Endothelial cell of umbilical vein (primary cell): ENCODE data around the gene RSPH1. TPM values are rescaled to one million over a fixed set of nuclear protein-coding genes. Genes with fewer than 3 reads are reported as not detected.

Experiments used
- BruUV-seq: library from RNA; stranded (reverse); fragments of 400-500 nt; replicated peaks from 2 replicates; lab custom pipeline; 2021; lab: Mats Ljungman, UMichigan
- CTCF ChIA-PET: fragments of 300-600, 350-600 bp; sonication (Branson Sonifier 250); formaldehyde crosslinking; loops from one replicate; lab custom pipeline; 2021; ENCODE audit warnings: antibody characterized with exemption, inconsistent platforms; lab: Charles Lee
- POLR2A ChIA-PET: fragments of 300-600, 350-600 bp; sonication (Branson Sonifier 250); formaldehyde crosslinking; loops from one replicate; lab custom pipeline; 2021; ENCODE audit warnings: antibody characterized with exemption, inconsistent platforms; lab: Charles Lee
- DNase-seq: peaks from one replicate; pipeline ENCODE4 v3.0.0-alpha.2; 2011; ENCODE audit warnings: low read depth, low spot score
- FAIRE-seq: peaks from 2 replicates; lab custom pipeline; 2011; peaks lifted over from hg19 to GRCh38; lab: Jason Lieb, UNC
- H2AFZ ChIP-seq: 2 replicates; pipeline ENCODE4 v1.6.0; 2012; ENCODE audit warnings: low read depth, low read length, control low read depth, inconsistent platforms
- H3K27ac ChIP-seq: 2 replicates; pipeline ENCODE4 v1.5.1; 2011; ENCODE audit warnings: low read depth, mild to moderate bottlenecking, control low read depth, low read length, moderate library complexity; ENCODE audit not compliant: insufficient read depth
- H3K27me3 ChIP-seq, 2 experiments: 2 replicates each; pipeline versions ENCODE4 v1.6.0 to v1.6.1; 2011; ENCODE audit warnings: low read length in 2 of 2, mixed read lengths in 1 of 2; ENCODE audit not compliant: control insufficient read depth in 2 of 2, insufficient read depth in 2 of 2
- H3K36me3 ChIP-seq, 2 experiments: 2 replicates in 1 of 2; 3 replicates in 1 of 2; pipeline ENCODE4 v1.5.1; 2011; ENCODE audit warnings: low read length in 2 of 2, mild to moderate bottlenecking in 1 of 2, moderate library complexity in 1 of 2; ENCODE audit not compliant: control insufficient read depth in 2 of 2, insufficient read depth in 2 of 2; ENCODE audit errors: extremely low read depth in 1 of 2
- H3K4me1 ChIP-seq: 3 replicates; pipeline ENCODE4 v1.5.1; 2011; ENCODE audit warnings: mild to moderate bottlenecking, low read length; ENCODE audit not compliant: control insufficient read depth, insufficient read depth; ENCODE audit errors: extremely low read depth
- H3K4me2 ChIP-seq: 2 replicates; pipeline ENCODE4 v1.6.1; 2011; ENCODE audit warnings: low read length, control low read depth, mixed read lengths; ENCODE audit not compliant: insufficient read depth
- H3K4me3 ChIP-seq, 3 experiments: fragments of 200-600 bp in 1 of 3; sonication (generic), shearing (Covaris generic) in 1 of 3; replicated peaks in 1 of 3; 2 replicates each; pipeline ENCODE4 v1.5.1; 2011 to 2016; ENCODE audit warnings: control low read depth in 3 of 3, low read length in 3 of 3, mild to moderate bottlenecking in 2 of 3, inconsistent platforms in 1 of 3, low read depth in 1 of 3, moderate library complexity in 1 of 3; ENCODE audit not compliant: insufficient read depth in 1 of 3
- H3K79me2 ChIP-seq: 2 replicates; pipeline ENCODE4 v1.6.0; 2012; ENCODE audit warnings: low read length, inconsistent platforms; ENCODE audit not compliant: control insufficient read depth, insufficient read depth
- H3K9ac ChIP-seq: replicated peaks from 2 replicates; pipeline ENCODE3; 2011; ENCODE audit warnings: low read length, control low read depth; ENCODE audit not compliant: insufficient read depth; ENCODE audit errors: extremely low read depth
- H3K9me1 ChIP-seq: replicated peaks from 3 replicates; pipeline ENCODE4 v1.6.0; 2011; ENCODE audit warnings: mild to moderate bottlenecking, low read length; ENCODE audit not compliant: control insufficient read depth, insufficient read depth; ENCODE audit errors: extremely low read depth
- H3K9me3 ChIP-seq: replicated peaks from 2 replicates; pipeline ENCODE4 v1.5.1; 2012; ENCODE audit warnings: low read length, inconsistent platforms; ENCODE audit not compliant: control insufficient read depth, insufficient read depth
- H4K20me1 ChIP-seq: replicated peaks from 2 replicates; pipeline ENCODE3; 2011; ENCODE audit warnings: mild to moderate bottlenecking, low read length; ENCODE audit not compliant: control insufficient read depth, insufficient read depth; ENCODE audit errors: extremely low read depth
- CTCF ChIP-seq, 2 donors: IDR thresholded peaks; 1 replicate in 1 of 2; 2 replicates in 1 of 2; pipeline ENCODE4 v1.5.1; 2011; ENCODE audit warnings: low read length in 2 of 2, mild to moderate bottlenecking in 2 of 2, moderate library complexity in 2 of 2, control low read depth in 1 of 2, inconsistent platforms in 1 of 2, low read depth in 1 of 2; ENCODE audit not compliant: insufficient read depth in 1 of 2; ENCODE audit errors: extremely low read depth in 1 of 2
- EZH2 ChIP-seq: IDR thresholded peaks from 2 replicates; pipeline ENCODE4 v1.6.1; 2012; ENCODE audit warnings: borderline replicate concordance, low read depth, mild to moderate bottlenecking, moderate library complexity, low read length, inconsistent platforms; ENCODE audit not compliant: severe bottlenecking
- FOS ChIP-seq: IDR thresholded peaks from 2 replicates; pipeline ENCODE4 v1.6.1; 2011; ENCODE audit warnings: mild to moderate bottlenecking, low read length, moderate library complexity, borderline replicate concordance; ENCODE audit not compliant: insufficient read depth
- GATA2 ChIP-seq: IDR thresholded peaks from 2 replicates; pipeline ENCODE4 v1.7.0; 2011; ENCODE audit warnings: low read depth, mild to moderate bottlenecking, moderate library complexity, mixed read lengths, low read length; ENCODE audit not compliant: insufficient read length, insufficient read depth
- JUN ChIP-seq: IDR thresholded peaks from 2 replicates; pipeline ENCODE4 v1.6.1; 2011; ENCODE audit warnings: borderline replicate concordance, low read depth; ENCODE audit not compliant: insufficient read length, insufficient read depth
- MAX ChIP-seq: IDR thresholded peaks from 2 replicates; pipeline ENCODE4 v1.6.1; 2011; ENCODE audit not compliant: insufficient read depth, insufficient read length
- MYC ChIP-seq: IDR thresholded peaks from one replicate; pipeline ENCODE4 v1.6.1; 2011; ENCODE audit warnings: mild to moderate bottlenecking, low read depth, low read length
- POLR2A ChIP-seq: IDR thresholded peaks from 2 replicates; pipeline ENCODE4 v1.6.1; 2012; ENCODE audit warnings: low read depth, mild to moderate bottlenecking, control low read depth, low read length
- POLR2AphosphoS5 ChIP-seq: IDR thresholded peaks from 2 replicates; pipeline ENCODE4 v1.6.1; 2012; ENCODE audit warnings: low read depth, mild to moderate bottlenecking, control low read depth, low read length, moderate library complexity; ENCODE audit not compliant: insufficient read depth
- dilution Hi-C: fragments of 300-500 bp; cut with MboI; formaldehyde crosslinking; loops from one replicate; pipeline ENCODE4 v1.15.0; 2019; ENCODE audit warnings: low sequenced_read_pairs; ENCODE audit not compliant: extremely low pct_ligation_motif_present
- intact Hi-C: fragments of 100-400 bp; cut with micrococcal nuclease; formaldehyde crosslinking; loops from one replicate; pipeline ENCODE4 v1.10.0; 2022
- polyA plus RNA-seq, 4 experiments: library from polyadenylated mRNA; depleted of rRNA in 3 of 4; stranded (reverse) in 3 of 4; unstranded in 1 of 4; fragments of >200 nt; gene quantifications; 2 replicates each; pipeline versions ENCODE4 v1.2.1 to v1.2.3, GENCODE V29; 2011 to 2012; ENCODE audit warnings: missing spikeins in 1 of 4
- total RNA-seq: library from RNA; stranded (reverse); gene quantifications from 2 replicates; pipeline ENCODE4 v1.2.3, GENCODE V29; 2021

RSPH1 gene
- total and polyA plus RNA-seq, 2 donors (not counting 3 experiments of a cell fraction or from before 2014, with no cell fraction given): 0.08 TPM; not detected in 1

GRCh38 chr21:42475526-42476387 is 20.3 kb downstream of the RSPH1 start:
- no peak overlapping the region for H3K27ac ChIP-seq
- dilution Hi-C loops (no loop called here), intact Hi-C loops (no loop called here)
- H3K9me3 ChIP-seq: no peaks in the 10 kb centered on the region
- H3K4me1 ChIP-seq: peaks cover 12% of the 10 kb centered on the region
- POLR2A ChIA-PET: no interaction called here
- peaks cover 0 to 5% of the 10 kb centered on the region in 2 experiments for H3K27me3 ChIP-seq
- no peaks in the 10 kb centered on the region for H4K20me1 ChIP-seq
- H3K36me3 ChIP-seq: no peaks in the 10 kb centered on the region
- FAIRE-seq (no peak), DNase-seq (no peak)
- no peak overlapping the region for H3K4me3 ChIP-seq
- H3K9me1 ChIP-seq: no peaks in the 10 kb centered on the region
- H3K4me2 ChIP-seq: no peak overlapping the region
- no peak overlapping the region for H2AFZ ChIP-seq
- CTCF ChIA-PET: no interaction called here
- no peaks in the 10 kb centered on the region for H3K79me2 ChIP-seq
- TF ChIP-seq CTCF (IDR thresholded peaks at IDR 0.05; ENCODE audit: extremely low read depth in 1 of 2, insufficient read depth in 1 of 2, low read depth in 1 of 2, low read length in 2 of 2): no peak
- TF ChIP-seq MYC: no peak
- BruUV-seq: no TSS peak
- no peak overlapping the region for H3K9ac ChIP-seq

GRCh38 chr21:42475036-42475435 is 21.0 kb downstream of the RSPH1 start:
- no peaks in the 10 kb centered on the region for H3K9me1 ChIP-seq
- intact Hi-C loops: no loop called here
- H2AFZ ChIP-seq: no peak overlapping the region
- ChIA-PET CTCF (no interaction called here), POLR2A (no interaction called here)
- no TSS peak for BruUV-seq
- no peak for TF ChIP-seq GATA2
- no peak for TF ChIP-seq POLR2A
- TF ChIP-seq MYC: no peak
- TF ChIP-seq EZH2: no peak
- TF ChIP-seq FOS: no peak
- TF ChIP-seq MAX: no peak
- TF ChIP-seq JUN: no peak
- no peak for TF ChIP-seq CTCF (IDR thresholded peaks at IDR 0.05; ENCODE audit: extremely low read depth in 1 of 2, insufficient read depth in 1 of 2, low read depth in 1 of 2, low read length in 2 of 2)
- TF ChIP-seq POLR2AphosphoS5: no peak
- FAIRE-seq (no peak), DNase-seq (no peak)
- no peaks in the 10 kb centered on the region for H3K9me3 ChIP-seq
- peaks cover 0 to 5% of the 10 kb centered on the region in 2 experiments for H3K27me3 ChIP-seq
- H3K27ac ChIP-seq: no peak overlapping the region
- no peak overlapping the region for H3K4me2 ChIP-seq
- H3K9ac ChIP-seq: no peak overlapping the region
- H3K4me3 ChIP-seq: no peak overlapping the region
- dilution Hi-C loops: no loop called here
- no peaks in the 10 kb centered on the region for H3K36me3 ChIP-seq
- no peaks in the 10 kb centered on the region for H4K20me1 ChIP-seq
- no peaks in the 10 kb centered on the region for H3K79me2 ChIP-seq
- peaks cover 12% of the 10 kb centered on the region for H3K4me1 ChIP-seq
